ENCODE data around the gene NUDT14.

DNA sequence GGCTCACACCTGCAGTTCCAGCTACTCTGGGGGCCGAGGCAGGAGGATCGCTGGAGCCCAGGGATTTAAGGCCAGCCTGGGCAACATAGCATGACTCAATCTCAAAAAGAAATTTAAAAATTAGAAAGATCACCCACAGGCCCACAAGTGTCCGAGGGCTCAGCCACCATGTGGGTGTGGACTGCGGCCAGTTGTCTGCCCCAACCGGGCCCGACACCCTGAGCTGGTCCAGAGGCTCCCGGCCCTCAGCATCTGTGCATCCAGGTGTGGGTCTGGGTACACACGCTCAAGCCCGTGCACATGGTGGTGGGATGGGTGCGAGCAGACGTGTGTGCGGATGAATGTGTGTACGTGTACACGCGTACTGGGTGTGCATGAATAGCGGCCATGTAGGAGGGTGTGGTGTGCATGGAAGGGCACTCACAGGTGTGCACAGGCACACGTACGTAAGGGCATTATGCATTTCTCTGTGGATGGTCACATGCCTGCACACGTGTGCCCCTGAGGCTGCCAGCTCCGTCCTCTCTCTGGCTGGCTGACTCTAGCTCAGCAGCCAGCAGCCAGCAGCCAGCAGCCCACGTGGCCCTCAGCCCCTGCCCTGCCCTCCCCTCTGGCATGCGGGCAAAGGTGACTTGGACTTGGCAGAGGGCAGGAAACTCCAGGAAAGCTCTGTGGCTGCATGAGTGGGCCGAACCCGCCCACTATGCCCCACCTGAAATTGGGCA, 23.3 kb upstream of the NUDT14 start:
- TF ChIP-seq, protein P1, sequence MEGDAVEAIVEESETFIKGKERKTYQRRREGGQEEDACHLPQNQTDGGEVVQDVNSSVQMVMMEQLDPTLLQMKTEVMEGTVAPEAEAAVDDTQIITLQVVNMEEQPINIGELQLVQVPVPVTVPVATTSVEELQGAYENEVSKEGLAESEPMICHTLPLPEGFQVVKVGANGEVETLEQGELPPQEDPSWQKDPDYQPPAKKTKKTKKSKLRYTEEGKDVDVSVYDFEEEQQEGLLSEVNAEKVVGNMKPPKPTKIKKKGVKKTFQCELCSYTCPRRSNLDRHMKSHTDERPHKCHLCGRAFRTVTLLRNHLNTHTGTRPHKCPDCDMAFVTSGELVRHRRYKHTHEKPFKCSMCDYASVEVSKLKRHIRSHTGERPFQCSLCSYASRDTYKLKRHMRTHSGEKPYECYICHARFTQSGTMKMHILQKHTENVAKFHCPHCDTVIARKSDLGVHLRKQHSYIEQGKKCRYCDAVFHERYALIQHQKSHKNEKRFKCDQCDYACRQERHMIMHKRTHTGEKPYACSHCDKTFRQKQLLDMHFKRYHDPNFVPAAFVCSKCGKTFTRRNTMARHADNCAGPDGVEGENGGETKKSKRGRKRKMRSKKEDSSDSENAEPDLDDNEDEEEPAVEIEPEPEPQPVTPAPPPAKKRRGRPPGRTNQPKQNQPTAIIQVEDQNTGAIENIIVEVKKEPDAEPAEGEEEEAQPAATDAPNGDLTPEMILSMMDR (IDR thresholded peaks at IDR 0.05): no peak
- no peak for TF ChIP-seq POLR2A (IDR thresholded peaks at IDR 0.05)
